ENCODE results near the gene NPAS3. TPM values are rescaled to one million over a fixed set of nuclear protein-coding genes. Genes with fewer than 3 reads are reported as not detected.

NPAS3 gene
- total RNA-seq, 1 experiment from 2014 or later, result not detected

- Histone ChIP-seq H3K4me3 (replicated peaks in 1 of 2; ENCODE audit: low read depth in 1 of 2, low read length in 2 of 2) (no peak overlapping the region), H3K9ac (ENCODE audit: low read length) (no peak overlapping the region), H3K4me2 (ENCODE audit: low read length) (no peak overlapping the region), H3K27ac (ENCODE audit: low read depth, low read length) (no peak overlapping the region), H4K20me1 (ENCODE audit: insufficient read depth) (no peaks in the 10 kb centered on the region), H3K79me2 (ENCODE audit: insufficient read depth, low read length) (no peaks in the 10 kb centered on the region), H3K9me2 (ENCODE audit: insufficient read depth) (no peaks in the 10 kb centered on the region), H3K36me3 (ENCODE audit: control insufficient read depth in 1 of 2, insufficient read depth in 2 of 2, low read length in 2 of 2) (no peaks in the 10 kb centered on the region), H2AFZ (ENCODE audit: low read depth, low read length, poor library complexity, severe bottlenecking) (no peak overlapping the region), H3K27me3 (ENCODE audit: insufficient read depth, low read length) (no peaks in the 10 kb centered on the region), H3K4me1 (ENCODE audit: control insufficient read depth in 1 of 2, insufficient read depth in 2 of 2, low read length in 2 of 2) (no peaks in the 10 kb centered on the region), H3K9me3 (ENCODE audit: control insufficient read depth in 1 of 2, insufficient read depth in 1 of 2, low read depth in 1 of 2, low read length in 2 of 2) (no peaks in the 10 kb centered on the region)
- ChIA-PET RAD21 (ENCODE audit: low non-redundant PET in 1 of 2, low total read pairs in 2 of 2, uncharacterized antibody in 2 of 2, unreplicated experiment in 2 of 2) (no interaction called here), POLR2A (no interaction called here), CTCF (no interaction called here)
- intact Hi-C loops (cut with micrococcal nuclease), result no loop called here
- no peak for ATAC-seq
- no peak for TF ChIP-seq EZH2phosphoT487 (IDR thresholded peaks at IDR 0.05; ENCODE audit: borderline replicate concordance)
- no peak for TF ChIP-seq SRF (IDR thresholded peaks at IDR 0.05; ENCODE audit: low read depth)
- no peak for TF ChIP-seq CBX3 (IDR thresholded peaks at IDR 0.05; ENCODE audit: low read depth)
- TF ChIP-seq JUND (IDR thresholded peaks at IDR 0.05), result no peak
- no peak for TF ChIP-seq ATF3 (IDR thresholded peaks at IDR 0.05)
- TF ChIP-seq SP1 (IDR thresholded peaks at IDR 0.05; ENCODE audit: low read depth), result no peak
- no peak for TF ChIP-seq FOSL1 (IDR thresholded peaks at IDR 0.05; ENCODE audit: low read depth)
- no peak for TF ChIP-seq REST (IDR thresholded peaks at IDR 0.05; ENCODE audit: low read depth)
- TF ChIP-seq SIN3A (IDR thresholded peaks at IDR 0.05; ENCODE audit: low read depth), result no peak
- no peak for TF ChIP-seq TCF7L2 (IDR thresholded peaks at IDR 0.05; ENCODE audit: borderline replicate concordance, extremely low read depth, insufficient read depth, insufficient read length)
- no peak for TF ChIP-seq POLR2AphosphoS5 (IDR thresholded peaks at IDR 0.05; ENCODE audit: low read depth, low read length)
- no peak for TF ChIP-seq YY1 (IDR thresholded peaks at IDR 0.05; ENCODE audit: extremely low read depth, insufficient replicate concordance, low read depth, low read length)
- no peak for TF ChIP-seq CTCF (IDR thresholded peaks at IDR 0.05 in 2 of 3, conservative IDR thresholded peaks at IDR 0.05 in 1 of 3; ENCODE audit: borderline replicate concordance in 1 of 3, insufficient read depth in 1 of 3, low read depth in 2 of 3, low read length in 2 of 3)
- TF ChIP-seq ZFX (IDR thresholded peaks at IDR 0.05), result no peak
- no peak for TF ChIP-seq ZBTB33 (IDR thresholded peaks at IDR 0.05; ENCODE audit: extremely low read depth, insufficient replicate concordance, low read length)
- no peak for TF ChIP-seq POLR2A (IDR thresholded peaks at IDR 0.05; ENCODE audit: borderline replicate concordance, extremely low read depth, insufficient read depth, insufficient read length)
- DNase-seq (ENCODE audit: low read depth, low spot score), result no peak
- BruUV-seq (replicated peaks), result no TSS peak
Observed at GRCh38 chr14:33469898-33470297, 531.2 kb downstream of the NPAS3 start.
